ENCODE data around the gene TMEM170A.

DNA sequence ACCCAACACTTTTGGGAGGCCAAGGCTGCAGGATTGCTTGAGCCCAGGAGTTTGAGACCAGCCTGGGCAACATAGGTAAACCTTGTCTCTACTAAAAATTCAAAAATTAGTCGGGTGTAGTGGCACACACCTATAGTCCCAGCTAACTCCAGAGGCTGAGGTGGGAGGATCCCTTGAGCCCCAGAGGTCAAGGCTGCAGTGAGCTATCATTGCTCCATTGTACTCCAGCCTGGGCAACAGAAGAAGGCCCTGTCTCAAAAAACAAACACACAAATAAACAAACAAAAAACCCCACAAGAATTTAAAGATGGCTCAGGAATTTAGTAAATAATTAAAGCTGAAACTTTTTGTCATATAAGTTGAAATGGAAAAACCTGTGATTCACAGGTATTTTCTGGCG lies 2.3 kb upstream of the TMEM170A start:
- TF ChIP-seq, protein P1, sequence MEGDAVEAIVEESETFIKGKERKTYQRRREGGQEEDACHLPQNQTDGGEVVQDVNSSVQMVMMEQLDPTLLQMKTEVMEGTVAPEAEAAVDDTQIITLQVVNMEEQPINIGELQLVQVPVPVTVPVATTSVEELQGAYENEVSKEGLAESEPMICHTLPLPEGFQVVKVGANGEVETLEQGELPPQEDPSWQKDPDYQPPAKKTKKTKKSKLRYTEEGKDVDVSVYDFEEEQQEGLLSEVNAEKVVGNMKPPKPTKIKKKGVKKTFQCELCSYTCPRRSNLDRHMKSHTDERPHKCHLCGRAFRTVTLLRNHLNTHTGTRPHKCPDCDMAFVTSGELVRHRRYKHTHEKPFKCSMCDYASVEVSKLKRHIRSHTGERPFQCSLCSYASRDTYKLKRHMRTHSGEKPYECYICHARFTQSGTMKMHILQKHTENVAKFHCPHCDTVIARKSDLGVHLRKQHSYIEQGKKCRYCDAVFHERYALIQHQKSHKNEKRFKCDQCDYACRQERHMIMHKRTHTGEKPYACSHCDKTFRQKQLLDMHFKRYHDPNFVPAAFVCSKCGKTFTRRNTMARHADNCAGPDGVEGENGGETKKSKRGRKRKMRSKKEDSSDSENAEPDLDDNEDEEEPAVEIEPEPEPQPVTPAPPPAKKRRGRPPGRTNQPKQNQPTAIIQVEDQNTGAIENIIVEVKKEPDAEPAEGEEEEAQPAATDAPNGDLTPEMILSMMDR (IDR thresholded peaks at IDR 0.05 in 2 of 3, conservative IDR thresholded peaks at IDR 0.05 in 1 of 3; ENCODE audit: borderline replicate concordance in 1 of 3, insufficient read depth in 1 of 3, low read depth in 2 of 3, low read length in 2 of 3), result no peak
- TF ChIP-seq POLR2A (IDR thresholded peaks at IDR 0.05; ENCODE audit: borderline replicate concordance, extremely low read depth, insufficient read depth, insufficient read length) (no peak), SP1 (IDR thresholded peaks at IDR 0.05; ENCODE audit: low read depth) (no peak), EZH2phosphoT487 (IDR thresholded peaks at IDR 0.05; ENCODE audit: borderline replicate concordance) (no peak), SRF (IDR thresholded peaks at IDR 0.05; ENCODE audit: low read depth) (no peak), TCF7L2 (IDR thresholded peaks at IDR 0.05; ENCODE audit: borderline replicate concordance, extremely low read depth, insufficient read depth, insufficient read length) (no peak), EGR1 (IDR thresholded peaks at IDR 0.05; ENCODE audit: low read depth) (no peak), EZH2 (IDR thresholded peaks at IDR 0.05) (no peak), POLR2AphosphoS5 (IDR thresholded peaks at IDR 0.05; ENCODE audit: low read depth, low read length) (no peak)
- TF ChIP-seq, protein P2, sequence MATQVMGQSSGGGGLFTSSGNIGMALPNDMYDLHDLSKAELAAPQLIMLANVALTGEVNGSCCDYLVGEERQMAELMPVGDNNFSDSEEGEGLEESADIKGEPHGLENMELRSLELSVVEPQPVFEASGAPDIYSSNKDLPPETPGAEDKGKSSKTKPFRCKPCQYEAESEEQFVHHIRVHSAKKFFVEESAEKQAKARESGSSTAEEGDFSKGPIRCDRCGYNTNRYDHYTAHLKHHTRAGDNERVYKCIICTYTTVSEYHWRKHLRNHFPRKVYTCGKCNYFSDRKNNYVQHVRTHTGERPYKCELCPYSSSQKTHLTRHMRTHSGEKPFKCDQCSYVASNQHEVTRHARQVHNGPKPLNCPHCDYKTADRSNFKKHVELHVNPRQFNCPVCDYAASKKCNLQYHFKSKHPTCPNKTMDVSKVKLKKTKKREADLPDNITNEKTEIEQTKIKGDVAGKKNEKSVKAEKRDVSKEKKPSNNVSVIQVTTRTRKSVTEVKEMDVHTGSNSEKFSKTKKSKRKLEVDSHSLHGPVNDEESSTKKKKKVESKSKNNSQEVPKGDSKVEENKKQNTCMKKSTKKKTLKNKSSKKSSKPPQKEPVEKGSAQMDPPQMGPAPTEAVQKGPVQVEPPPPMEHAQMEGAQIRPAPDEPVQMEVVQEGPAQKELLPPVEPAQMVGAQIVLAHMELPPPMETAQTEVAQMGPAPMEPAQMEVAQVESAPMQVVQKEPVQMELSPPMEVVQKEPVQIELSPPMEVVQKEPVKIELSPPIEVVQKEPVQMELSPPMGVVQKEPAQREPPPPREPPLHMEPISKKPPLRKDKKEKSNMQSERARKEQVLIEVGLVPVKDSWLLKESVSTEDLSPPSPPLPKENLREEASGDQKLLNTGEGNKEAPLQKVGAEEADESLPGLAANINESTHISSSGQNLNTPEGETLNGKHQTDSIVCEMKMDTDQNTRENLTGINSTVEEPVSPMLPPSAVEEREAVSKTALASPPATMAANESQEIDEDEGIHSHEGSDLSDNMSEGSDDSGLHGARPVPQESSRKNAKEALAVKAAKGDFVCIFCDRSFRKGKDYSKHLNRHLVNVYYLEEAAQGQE (IDR thresholded peaks at IDR 0.05; ENCODE audit: low read depth), result no peak

Measured in HCT116 (cell line).